Caco-2 (cell line): ENCODE measurements around the gene CACNB2. TPM values are rescaled to one million over a fixed set of nuclear protein-coding genes. Genes with fewer than 3 reads are reported as not detected.

Source experiments
- BruUV-seq: library from RNA; stranded (reverse); fragments of 400-500 nt; replicated peaks from 2 replicates; lab custom pipeline; 2021; lab: Mats Ljungman, UMichigan
- CTCF ChIA-PET: fragments of 300-600 bp; sonication (Branson Sonifier 250); formaldehyde crosslinking; loops from one replicate; lab custom pipeline; 2022; ENCODE audit warnings: antibody characterized with exemption; lab: Charles Lee
- POLR2A ChIA-PET: fragments of 300-600 bp; sonication (Branson Sonifier 250); formaldehyde crosslinking; loops from one replicate; lab custom pipeline; 2022; ENCODE audit warnings: antibody characterized with exemption; lab: Charles Lee
- DNase-seq, 2 experiments: peaks; one replicate each; pipeline versions ENCODE4 v3.0.0 to v3.0.0-alpha.2; 2020 to 2022
- H3K27me3 ChIP-seq: replicated peaks from 2 replicates; pipeline ENCODE4 v1.6.0; 2011; ENCODE audit warnings: low read length; ENCODE audit not compliant: control insufficient read depth, insufficient read depth
- H3K36me3 ChIP-seq: 2 replicates; pipeline ENCODE4 v1.5.1; 2011; ENCODE audit warnings: low read length; ENCODE audit not compliant: control insufficient read depth, insufficient read depth
- H3K4me1 ChIP-seq: fragments of 250-450 bp; sonication (Bioruptor Pico); 2 replicates; pipeline ENCODE4 v1.5.1; 2020; ENCODE audit warnings: mild to moderate bottlenecking
- H3K4me3 ChIP-seq: 2 replicates; pipeline ENCODE4 v1.5.1; 2011; ENCODE audit warnings: low read depth, mild to moderate bottlenecking, control low read depth, low read length
- H3K9me3 ChIP-seq: fragments of 250-450 bp; sonication (Bioruptor Pico); 2 replicates; pipeline ENCODE4 v1.5.1; 2020; ENCODE audit warnings: mild to moderate bottlenecking, moderate library complexity
- H3K27ac Mint-ChIP-seq: one replicate; pipeline ENCODE4 v1.8.0; 2022; ENCODE audit warnings: mixed read lengths; ENCODE audit not compliant: unreplicated experiment
- H3K27me3 Mint-ChIP-seq: one replicate; pipeline ENCODE4 v1.8.0; 2022; ENCODE audit warnings: mixed read lengths; ENCODE audit not compliant: insufficient read depth, unreplicated experiment
- H3K36me3 Mint-ChIP-seq: one replicate; pipeline ENCODE4 v1.8.0; 2022; ENCODE audit warnings: mild to moderate bottlenecking, mixed read lengths; ENCODE audit not compliant: insufficient read depth, unreplicated experiment
- H3K4me1 Mint-ChIP-seq: one replicate; pipeline ENCODE4 v1.8.0; 2022; ENCODE audit warnings: low read depth, mixed read lengths; ENCODE audit not compliant: unreplicated experiment
- H3K4me3 Mint-ChIP-seq: one replicate; pipeline ENCODE4 v1.8.0; 2022; ENCODE audit warnings: mild to moderate bottlenecking, moderate library complexity, mixed read lengths; ENCODE audit not compliant: unreplicated experiment
- H3K9me3 Mint-ChIP-seq: one replicate; pipeline ENCODE4 v1.8.0; 2022; ENCODE audit warnings: mixed read lengths; ENCODE audit not compliant: unreplicated experiment
- CTCF ChIP-seq, 2 experiments: fragments of 200-600 bp in 1 of 2; IDR thresholded peaks; 1 replicate in 1 of 2; 2 replicates in 1 of 2; pipeline versions ENCODE4 v1.5.1 to v1.8.0; 2011 to 2022; ENCODE audit warnings: antibody characterized with exemption in 1 of 2, control low read depth in 1 of 2, inconsistent platforms in 1 of 2, low read depth in 1 of 2, low read length in 1 of 2, mild to moderate bottlenecking in 1 of 2, moderate library complexity in 1 of 2; ENCODE audit not compliant: insufficient read depth in 1 of 2, severe bottlenecking in 1 of 2, unreplicated experiment in 1 of 2
- intact Hi-C: fragments of 100-400 bp; cut with micrococcal nuclease; formaldehyde crosslinking; loops from one replicate; pipeline ENCODE4 v1.10.0; 2022; ENCODE audit not compliant: unreplicated experiment
- total RNA-seq: library from RNA; stranded (reverse); gene quantifications from 2 replicates; pipeline ENCODE4 v1.2.3, GENCODE V29; 2022

CACNB2 gene
- total RNA-seq, 1 experiment from 2014 or later = 0.98 TPM

GRCh38 chr10:18230794-18231193 is 90.6 kb downstream of the CACNB2 start:
- BruUV-seq = no TSS peak
- Mint-ChIP-seq H3K36me3 (no peaks in the 10 kb centered on the region), H3K27ac (no peak overlapping the region), H3K9me3 (no peaks in the 10 kb centered on the region), H3K4me3 (no peak overlapping the region), H3K27me3 (peaks cover 36% of the 10 kb centered on the region), H3K4me1 (no peaks in the 10 kb centered on the region)
- H3K9me3 ChIP-seq = 0 out of 2 replicates have a peak, but pooled peaks cover 3% of the 10 kb centered on the region
- ChIA-PET CTCF (no interaction called here), POLR2A (no interaction called here)
- no peak overlapping the region for H3K4me3 ChIP-seq
- no peak for DNase-seq
- TF ChIP-seq CTCF (IDR thresholded peaks at IDR 0.05; ENCODE audit: insufficient read depth in 1 of 2, low read depth in 1 of 2, low read length in 1 of 2, severe bottlenecking in 1 of 2, unreplicated experiment in 1 of 2) = no peak
- no peaks in the 10 kb centered on the region for H3K4me1 ChIP-seq
- intact Hi-C loops = no loop called here
- no peaks in the 10 kb centered on the region for H3K27me3 ChIP-seq
- no peaks in the 10 kb centered on the region for H3K36me3 ChIP-seq

- H3K4me1 ChIP-seq = no peaks in the 10 kb centered on the region
These were observed 91.3 kb downstream of the CACNB2 start for GRCh38 chr10:18231480-18231879.

GRCh38 chr10:18233775-18234174 is 93.6 kb downstream of the CACNB2 start:
- CTCF ChIA-PET = interaction anchor here (0.8 kb wide), 1 partner anchor 38 kb away, joined by 7 read pairs; no protein-coding TSS in a partner anchor
- no peaks in the 10 kb centered on the region for H3K36me3 ChIP-seq
- no peaks in the 10 kb centered on the region for H3K27me3 ChIP-seq
- H3K4me1 ChIP-seq = no peaks in the 10 kb centered on the region
- no peak for DNase-seq
- BruUV-seq = no TSS peak
- Mint-ChIP-seq H3K9me3 (no peaks in the 10 kb centered on the region), H3K4me1 (no peaks in the 10 kb centered on the region), H3K36me3 (no peaks in the 10 kb centered on the region), H3K27ac (no peak overlapping the region), H3K27me3 (peaks cover 28% of the 10 kb centered on the region), H3K4me3 (no peak overlapping the region)
- POLR2A ChIA-PET = no interaction called here
- no peak overlapping the region for H3K4me3 ChIP-seq
- H3K9me3 ChIP-seq = 0 out of 2 replicates have a peak, but pooled peaks cover 3% of the 10 kb centered on the region
- no peak for TF ChIP-seq CTCF (IDR thresholded peaks at IDR 0.05; ENCODE audit: insufficient read depth in 1 of 2, low read depth in 1 of 2, low read length in 1 of 2, severe bottlenecking in 1 of 2, unreplicated experiment in 1 of 2)
- intact Hi-C loops = no loop called here

More at GRCh38 chr10:18231480-18231879, 91.3 kb downstream of the CACNB2 start:
- BruUV-seq = no TSS peak
- Mint-ChIP-seq H3K27ac (no peak overlapping the region), H3K27me3 (peaks cover 37% of the 10 kb centered on the region), H3K36me3 (no peaks in the 10 kb centered on the region), H3K4me3 (no peak overlapping the region), H3K4me1 (no peaks in the 10 kb centered on the region), H3K9me3 (no peaks in the 10 kb centered on the region)
- DNase-seq = no peak
- POLR2A ChIA-PET = no interaction called here
- Histone ChIP-seq H3K36me3 (no peaks in the 10 kb centered on the region), H3K27me3 (no peaks in the 10 kb centered on the region), H3K9me3 (0 out of 2 replicates have a peak, but pooled peaks cover 3% of the 10 kb centered on the region), H3K4me3 (no peak overlapping the region)
- intact Hi-C loops = no loop called here
- CTCF ChIA-PET = no interaction called here
- no peak for TF ChIP-seq CTCF (IDR thresholded peaks at IDR 0.05; ENCODE audit: insufficient read depth in 1 of 2, low read depth in 1 of 2, low read length in 1 of 2, severe bottlenecking in 1 of 2, unreplicated experiment in 1 of 2)
